Measurements from ENCODE around the gene FOXO3.

The FOXO3 gene

GRCh38 chr6:108578595-108579327, 18.0 kb downstream of the FOXO3 start:
- Mint-ChIP-seq H3K4me1 (ENCODE audit: low read depth) (peaks cover 14% of the 10 kb centered on the region), H3K4me3 (no peak overlapping the region), H3K27me3 (ENCODE audit: low read depth) (peaks cover 17% of the 10 kb centered on the region), H3K27ac (no peak overlapping the region), H3K9me3 (no peaks in the 10 kb centered on the region), H3K36me3 (ENCODE audit: low read depth) (peaks cover 4% of the 10 kb centered on the region)

- Mint-ChIP-seq H3K9me3 (no peaks in the 10 kb centered on the region), H3K36me3 (ENCODE audit: low read depth) (peaks cover 4% of the 10 kb centered on the region), H3K4me3 (no peak overlapping the region), H3K27me3 (ENCODE audit: low read depth) (peaks cover 15% of the 10 kb centered on the region), H3K27ac (no peak overlapping the region), H3K4me1 (ENCODE audit: low read depth) (peaks cover 14% of the 10 kb centered on the region)
These were observed 18.6 kb downstream of the FOXO3 start for GRCh38 chr6:108579328-108579721.

DNA sequence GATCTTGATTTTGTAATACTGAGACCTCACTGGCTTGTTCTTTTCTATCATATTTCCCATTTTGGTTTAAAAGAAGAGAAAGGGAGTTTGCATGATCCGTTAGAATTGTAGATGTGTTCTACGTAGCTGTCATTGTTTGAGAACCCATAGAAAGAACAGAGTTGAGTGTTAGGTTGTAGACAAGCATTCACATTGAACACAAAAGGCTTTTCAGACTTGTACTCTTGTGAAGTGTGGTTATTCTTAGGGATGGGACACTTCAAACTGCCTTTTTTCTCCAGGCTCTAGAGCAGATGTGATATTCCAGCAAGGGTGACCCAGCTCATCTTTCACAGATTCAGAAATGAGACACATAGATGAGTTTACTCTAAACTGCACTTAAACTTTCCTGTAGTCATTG, 19.9 kb downstream of the FOXO3 start:
- Mint-ChIP-seq H3K27me3 (ENCODE audit: low read depth) (peaks cover 9% of the 10 kb centered on the region), H3K27ac (no peak overlapping the region), H3K4me3 (no peak overlapping the region), H3K4me1 (ENCODE audit: low read depth) (peaks cover 14% of the 10 kb centered on the region), H3K36me3 (ENCODE audit: low read depth) (peaks cover 4% of the 10 kb centered on the region), H3K9me3 (no peaks in the 10 kb centered on the region)

DNA sequence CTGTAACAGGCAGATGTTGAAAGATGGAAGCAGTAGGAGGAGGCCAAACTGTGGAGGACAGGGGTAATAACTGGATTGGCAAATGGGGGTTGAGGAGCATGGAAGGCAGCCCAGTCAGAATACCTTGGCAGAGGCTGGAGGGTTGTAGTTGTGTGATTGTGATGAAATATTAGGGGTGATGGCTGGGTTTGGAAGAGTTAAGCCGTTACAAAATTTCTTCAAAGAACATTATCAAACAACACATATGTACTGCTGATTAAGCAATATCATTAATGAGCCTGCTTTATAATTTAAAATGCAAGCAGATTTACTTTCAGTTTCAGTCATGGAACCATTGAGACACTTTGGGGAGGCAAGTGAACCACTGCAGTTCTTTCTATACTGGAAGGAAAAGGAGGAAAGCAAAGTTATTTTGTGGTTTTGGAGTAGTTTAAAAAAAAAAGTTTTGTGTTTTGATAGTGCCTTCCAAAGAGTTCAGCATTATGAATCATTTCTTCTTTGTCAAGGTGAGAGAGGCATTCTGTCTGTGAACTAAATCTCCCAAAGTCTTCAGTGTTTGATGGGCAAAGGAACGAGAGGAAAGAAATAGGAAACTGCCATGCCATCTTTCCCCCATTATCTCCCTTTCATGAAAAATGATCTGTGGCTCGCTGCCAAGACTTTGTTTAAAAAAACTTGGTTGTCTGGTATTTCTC, 20.7 kb downstream of the FOXO3 start:
- H3K4me3 Mint-ChIP-seq, result no peak overlapping the region
- H3K36me3 Mint-ChIP-seq (ENCODE audit: low read depth), result peaks cover 4% of the 10 kb centered on the region
- H3K9me3 Mint-ChIP-seq, result no peaks in the 10 kb centered on the region
- peaks cover 9% of the 10 kb centered on the region for H3K27me3 Mint-ChIP-seq (ENCODE audit: low read depth)
- no peak overlapping the region for H3K27ac Mint-ChIP-seq
- H3K4me1 Mint-ChIP-seq (ENCODE audit: low read depth), result peaks cover 14% of the 10 kb centered on the region

GRCh38 chr6:108581932-108582475, 21.3 kb downstream of the FOXO3 start:
- Mint-ChIP-seq H3K4me3 (no peak overlapping the region), H3K9me3 (no peaks in the 10 kb centered on the region), H3K36me3 (ENCODE audit: low read depth) (peaks cover 4% of the 10 kb centered on the region), H3K4me1 (ENCODE audit: low read depth) (peaks cover 11% of the 10 kb centered on the region), H3K27me3 (ENCODE audit: low read depth) (peaks cover 5% of the 10 kb centered on the region), H3K27ac (no peak overlapping the region)

DNA sequence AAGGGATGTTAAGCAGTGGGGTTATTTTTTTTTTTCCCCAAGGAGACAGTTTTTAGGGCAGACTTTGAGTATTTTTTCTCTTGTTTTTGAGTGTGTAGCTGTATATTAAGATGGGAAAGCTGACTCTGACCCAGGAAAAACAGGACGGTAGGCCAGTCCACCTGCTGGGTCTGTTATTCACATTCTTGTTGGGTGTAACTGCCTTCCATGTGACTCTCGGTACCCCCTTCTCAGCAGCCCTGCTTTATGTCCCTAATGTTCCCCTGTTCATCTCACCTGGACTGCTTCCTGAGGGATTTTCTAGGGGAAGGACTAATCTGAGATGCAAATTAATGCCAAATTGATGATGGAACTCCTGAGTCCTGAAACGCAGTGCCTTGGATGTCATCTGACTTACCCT, 21.9 kb downstream of the FOXO3 start:
- Mint-ChIP-seq H3K4me1 (ENCODE audit: low read depth) (peaks cover 11% of the 10 kb centered on the region), H3K9me3 (no peaks in the 10 kb centered on the region), H3K27ac (no peak overlapping the region), H3K4me3 (no peak overlapping the region), H3K27me3 (ENCODE audit: low read depth) (peaks cover 5% of the 10 kb centered on the region), H3K36me3 (ENCODE audit: low read depth) (peaks cover 4% of the 10 kb centered on the region)

GRCh38 chr6:108584323-108584722, 23.6 kb downstream of the FOXO3 start:
- no peak overlapping the region for H3K4me3 Mint-ChIP-seq
- H3K4me1 Mint-ChIP-seq (ENCODE audit: low read depth), result peaks cover 16% of the 10 kb centered on the region
- no peaks in the 10 kb centered on the region for H3K9me3 Mint-ChIP-seq

GRCh38 chr6:108585359-108585758, 24.6 kb downstream of the FOXO3 start:
- Mint-ChIP-seq H3K36me3 (ENCODE audit: low read depth) (no peaks in the 10 kb centered on the region), H3K27ac (no peak overlapping the region), H3K9me3 (no peaks in the 10 kb centered on the region), H3K27me3 (ENCODE audit: low read depth) (no peaks in the 10 kb centered on the region), H3K4me3 (no peak overlapping the region), H3K4me1 (ENCODE audit: low read depth) (peaks cover 16% of the 10 kb centered on the region)

More at GRCh38 chr6:108584323-108584722, 23.6 kb downstream of the FOXO3 start:
- Mint-ChIP-seq H3K27me3 (ENCODE audit: low read depth) (no peaks in the 10 kb centered on the region), H3K36me3 (ENCODE audit: low read depth) (no peaks in the 10 kb centered on the region), H3K27ac (no peak overlapping the region)

- no peaks in the 10 kb centered on the region for H3K36me3 Mint-ChIP-seq (ENCODE audit: low read depth)
These were observed 25.3 kb downstream of the FOXO3 start for GRCh38 chr6:108585921-108586536.

GRCh38 chr6:108587258-108588059, 26.7 kb downstream of the FOXO3 start:
- H3K4me3 Mint-ChIP-seq, result no peak overlapping the region
- H3K4me1 Mint-ChIP-seq (ENCODE audit: low read depth), result peaks cover 13% of the 10 kb centered on the region
- no peaks in the 10 kb centered on the region for H3K9me3 Mint-ChIP-seq
- H3K36me3 Mint-ChIP-seq (ENCODE audit: low read depth), result no peaks in the 10 kb centered on the region
- peaks cover 5% of the 10 kb centered on the region for H3K27me3 Mint-ChIP-seq (ENCODE audit: low read depth)
- no peak overlapping the region for H3K27ac Mint-ChIP-seq

More at GRCh38 chr6:108585921-108586536, 25.3 kb downstream of the FOXO3 start:
- H3K9me3 Mint-ChIP-seq, result no peaks in the 10 kb centered on the region
- no peak overlapping the region for H3K27ac Mint-ChIP-seq
- H3K4me3 Mint-ChIP-seq, result no peak overlapping the region
- H3K4me1 Mint-ChIP-seq (ENCODE audit: low read depth), result peaks cover 14% of the 10 kb centered on the region
- H3K27me3 Mint-ChIP-seq (ENCODE audit: low read depth), result no peaks in the 10 kb centered on the region

- no peak overlapping the region for H3K27ac Mint-ChIP-seq
- peaks cover 13% of the 10 kb centered on the region for H3K27me3 Mint-ChIP-seq (ENCODE audit: low read depth)
- H3K4me3 Mint-ChIP-seq, result no peak overlapping the region
- H3K4me1 Mint-ChIP-seq (ENCODE audit: low read depth), result peaks cover 20% of the 10 kb centered on the region
- H3K9me3 Mint-ChIP-seq, result no peaks in the 10 kb centered on the region
- H3K36me3 Mint-ChIP-seq (ENCODE audit: low read depth), result no peaks in the 10 kb centered on the region
These were observed 27.9 kb downstream of the FOXO3 start for GRCh38 chr6:108588586-108588985.

DNA sequence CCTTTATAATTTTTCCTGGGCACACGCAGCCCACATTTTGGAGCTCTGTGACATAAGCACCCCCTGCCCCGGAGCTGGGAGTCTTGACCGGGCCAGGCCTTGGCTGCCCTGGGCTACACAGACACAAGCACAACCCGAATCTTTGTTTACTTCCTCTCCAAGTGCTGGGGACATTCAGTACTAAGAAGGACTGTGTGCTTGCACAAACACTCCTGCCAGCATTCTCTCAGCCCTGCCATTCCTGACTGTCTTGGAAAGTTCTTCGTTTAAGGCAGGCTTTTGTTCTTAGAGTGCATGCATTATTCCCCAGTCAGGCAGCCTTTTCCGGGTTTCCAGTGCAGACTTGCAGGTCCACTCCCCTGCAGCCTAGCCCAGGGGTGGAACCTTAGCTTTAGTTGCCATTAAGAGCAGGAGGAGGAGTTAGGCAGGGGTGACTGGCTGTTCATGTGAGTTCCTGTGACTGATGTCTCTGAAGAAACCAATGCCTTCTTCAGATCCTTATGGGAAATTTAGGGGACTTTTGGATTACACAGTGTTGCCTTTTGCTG, 28.6 kb downstream of the FOXO3 start:
- Mint-ChIP-seq H3K4me1 (ENCODE audit: low read depth) (peaks cover 20% of the 10 kb centered on the region), H3K36me3 (ENCODE audit: low read depth) (no peaks in the 10 kb centered on the region), H3K27ac (no peak overlapping the region), H3K4me3 (no peak overlapping the region), H3K9me3 (no peaks in the 10 kb centered on the region), H3K27me3 (ENCODE audit: low read depth) (peaks cover 13% of the 10 kb centered on the region)

- H3K9me3 Mint-ChIP-seq, result no peaks in the 10 kb centered on the region
- peaks cover 24% of the 10 kb centered on the region for H3K27me3 Mint-ChIP-seq (ENCODE audit: low read depth)
- no peak overlapping the region for H3K4me3 Mint-ChIP-seq
- peaks cover 22% of the 10 kb centered on the region for H3K4me1 Mint-ChIP-seq (ENCODE audit: low read depth)
- no peak overlapping the region for H3K27ac Mint-ChIP-seq
- no peaks in the 10 kb centered on the region for H3K36me3 Mint-ChIP-seq (ENCODE audit: low read depth)
These were observed 30.5 kb downstream of the FOXO3 start for GRCh38 chr6:108591040-108591816.

Data from T-helper 1 cell treated with Interleukin-12 subunit alpha and Interleukin-12 subunit beta and Interleukin-4 antibody, amounts not matched to agents 30 μg/mL and 1 μg/mL, for 36 hours (primary cell).